Nephron (organoid): ENCODE measurements around the gene AFF3.

ENCODE experiments used
- H3K27ac Mint-ChIP-seq, 3 experiments: 2 replicates each; pipeline ENCODE4 v1.8.0; 2020; ENCODE audit warnings: mixed read lengths in 3 of 3, mild to moderate bottlenecking in 2 of 3, moderate library complexity in 1 of 3
- H3K27me3 Mint-ChIP-seq: 2 replicates; pipeline ENCODE4 v1.8.0; 2021; ENCODE audit warnings: low read depth, mild to moderate bottlenecking, moderate library complexity, mixed read lengths
- H3K36me3 Mint-ChIP-seq: 2 replicates; pipeline ENCODE4 v1.8.0; 2020; ENCODE audit warnings: low read depth, mixed read lengths
- H3K4me1 Mint-ChIP-seq: 2 replicates; pipeline ENCODE4 v1.8.0; 2020; ENCODE audit warnings: mixed read lengths
- H3K4me3 Mint-ChIP-seq, 3 experiments: 2 replicates each; pipeline ENCODE4 v1.8.0; 2020; ENCODE audit warnings: mild to moderate bottlenecking in 3 of 3, mixed read lengths in 3 of 3, moderate library complexity in 2 of 3
- H3K9me3 Mint-ChIP-seq: 2 replicates; pipeline ENCODE4 v1.8.0; 2020; ENCODE audit warnings: mixed read lengths
- TF ChIP-seq, protein P1 (sequence below), 3 experiments: fragments of 200-600 bp; sonication (generic); IDR thresholded peaks; one replicate each; pipeline ENCODE4 v1.5.0; 2021; ENCODE audit warnings: antibody characterized with exemption in 3 of 3; ENCODE audit not compliant: unreplicated experiment in 3 of 3

Gene AFF3

DNA sequence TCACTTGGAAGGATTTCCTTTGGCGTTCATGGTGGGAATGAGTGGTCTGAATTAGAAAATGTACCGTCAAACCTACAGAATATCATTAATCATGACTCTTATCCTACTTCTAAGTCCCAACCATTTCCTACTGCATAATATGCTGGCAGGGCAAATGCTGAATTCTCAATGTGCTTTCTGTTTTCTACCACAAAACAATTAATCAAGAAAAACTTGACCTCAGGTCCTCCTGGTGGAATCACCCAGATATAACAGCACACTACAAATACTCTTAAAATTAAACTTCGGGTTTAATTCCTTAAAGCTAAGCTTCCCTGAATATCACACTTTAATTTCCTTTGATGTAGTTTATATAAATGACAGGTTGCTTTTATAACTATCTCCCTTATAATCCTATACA is 301.6 kb downstream of the AFF3 start:
- Mint-ChIP-seq H3K36me3 (peaks cover 19% of the 10 kb centered on the region), H3K9me3 (no peaks in the 10 kb centered on the region), H3K27ac (peak overlapping the region in 2 of 3 experiments; percentile 44 to 77), H3K4me1 (peaks cover 32% of the 10 kb centered on the region), H3K27me3 (no peaks in the 10 kb centered on the region), H3K4me3 (no peak overlapping the region)
- TF ChIP-seq, protein P1, sequence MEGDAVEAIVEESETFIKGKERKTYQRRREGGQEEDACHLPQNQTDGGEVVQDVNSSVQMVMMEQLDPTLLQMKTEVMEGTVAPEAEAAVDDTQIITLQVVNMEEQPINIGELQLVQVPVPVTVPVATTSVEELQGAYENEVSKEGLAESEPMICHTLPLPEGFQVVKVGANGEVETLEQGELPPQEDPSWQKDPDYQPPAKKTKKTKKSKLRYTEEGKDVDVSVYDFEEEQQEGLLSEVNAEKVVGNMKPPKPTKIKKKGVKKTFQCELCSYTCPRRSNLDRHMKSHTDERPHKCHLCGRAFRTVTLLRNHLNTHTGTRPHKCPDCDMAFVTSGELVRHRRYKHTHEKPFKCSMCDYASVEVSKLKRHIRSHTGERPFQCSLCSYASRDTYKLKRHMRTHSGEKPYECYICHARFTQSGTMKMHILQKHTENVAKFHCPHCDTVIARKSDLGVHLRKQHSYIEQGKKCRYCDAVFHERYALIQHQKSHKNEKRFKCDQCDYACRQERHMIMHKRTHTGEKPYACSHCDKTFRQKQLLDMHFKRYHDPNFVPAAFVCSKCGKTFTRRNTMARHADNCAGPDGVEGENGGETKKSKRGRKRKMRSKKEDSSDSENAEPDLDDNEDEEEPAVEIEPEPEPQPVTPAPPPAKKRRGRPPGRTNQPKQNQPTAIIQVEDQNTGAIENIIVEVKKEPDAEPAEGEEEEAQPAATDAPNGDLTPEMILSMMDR (IDR thresholded peaks at IDR 0.05; ENCODE audit: unreplicated experiment in 3 of 3): no peak

DNA sequence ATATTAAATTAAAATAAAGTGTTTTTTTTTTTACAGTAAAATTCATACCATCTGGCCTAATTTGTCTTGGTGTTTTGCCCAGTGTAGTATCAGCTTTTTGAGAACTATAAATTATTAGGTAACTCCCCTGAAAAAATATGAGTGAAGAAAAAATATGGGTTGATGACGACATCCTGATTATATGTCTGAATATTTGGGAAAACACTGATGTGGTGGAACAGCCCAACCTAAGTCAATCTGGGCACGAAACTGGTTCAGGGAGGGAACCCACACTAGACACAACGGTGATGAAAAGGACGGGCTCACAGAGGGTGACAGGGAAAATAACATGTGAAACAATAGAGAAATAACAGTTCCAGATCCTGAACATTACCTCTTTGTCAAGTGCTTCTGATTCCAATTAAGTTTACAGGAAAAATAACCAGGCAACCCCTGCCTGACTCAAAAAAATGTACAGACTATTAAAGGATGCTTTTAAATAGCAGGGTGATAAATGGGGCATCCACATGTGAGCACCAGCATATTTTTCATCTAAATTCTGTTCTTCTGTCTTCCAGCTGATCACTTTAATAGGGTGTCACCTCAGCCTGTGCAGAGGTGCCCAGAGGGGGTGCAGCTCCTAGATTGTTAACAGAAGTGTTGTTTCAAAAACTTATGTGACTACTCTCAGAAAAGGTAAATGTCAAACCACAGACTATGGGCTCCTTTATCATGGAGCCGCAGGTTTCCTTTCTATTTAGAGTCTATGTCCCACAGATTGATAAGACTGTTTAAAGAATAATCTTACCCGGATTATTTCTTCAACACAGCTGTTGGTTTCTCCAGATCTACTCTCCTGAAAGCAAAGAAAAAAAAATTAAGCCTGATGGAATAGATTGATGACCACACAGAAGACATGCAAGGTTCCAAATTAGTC is 305.4 kb downstream of the AFF3 start:
- no peaks in the 10 kb centered on the region for H3K9me3 Mint-ChIP-seq
- peaks cover 47% of the 10 kb centered on the region for H3K4me1 Mint-ChIP-seq
- H3K4me3 Mint-ChIP-seq: peak overlapping the region in 1 of 3 experiments; percentile 10
- H3K36me3 Mint-ChIP-seq: peaks cover 45% of the 10 kb centered on the region
- H3K27ac Mint-ChIP-seq: peak overlapping the region; percentile 92 to 94 (median 94)
- TF ChIP-seq, protein P1 (IDR thresholded peaks at IDR 0.05; ENCODE audit: unreplicated experiment in 3 of 3): no peak
- no peaks in the 10 kb centered on the region for H3K27me3 Mint-ChIP-seq

DNA sequence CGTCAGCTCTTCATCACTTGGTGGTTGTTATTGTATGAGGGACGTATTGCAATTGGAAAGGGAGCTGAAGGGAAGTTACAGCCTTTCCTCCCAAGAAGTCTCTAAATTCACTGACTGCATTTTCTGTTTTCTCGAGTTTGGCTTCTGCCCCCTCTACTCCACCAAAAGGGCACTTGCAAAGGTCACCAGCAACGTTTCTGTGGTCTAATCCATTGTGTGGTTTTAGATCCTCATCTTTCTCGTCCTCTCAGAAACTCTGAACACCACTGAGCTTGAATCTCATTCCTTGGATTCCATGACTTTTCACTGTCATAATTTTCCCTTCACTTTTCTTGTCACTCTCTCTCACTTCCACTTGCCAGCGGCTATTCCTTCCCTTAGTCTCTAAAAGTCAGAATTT is 308.0 kb downstream of the AFF3 start:
- Mint-ChIP-seq H3K27ac (peak overlapping the region; percentile 42 to 94 (median 66)), H3K27me3 (peaks cover 4% of the 10 kb centered on the region), H3K9me3 (no peaks in the 10 kb centered on the region), H3K4me1 (peaks cover 40% of the 10 kb centered on the region), H3K4me3 (no peak overlapping the region), H3K36me3 (peaks cover 50% of the 10 kb centered on the region)
- TF ChIP-seq, protein P1 (IDR thresholded peaks at IDR 0.05; ENCODE audit: unreplicated experiment in 3 of 3): no peak

DNA sequence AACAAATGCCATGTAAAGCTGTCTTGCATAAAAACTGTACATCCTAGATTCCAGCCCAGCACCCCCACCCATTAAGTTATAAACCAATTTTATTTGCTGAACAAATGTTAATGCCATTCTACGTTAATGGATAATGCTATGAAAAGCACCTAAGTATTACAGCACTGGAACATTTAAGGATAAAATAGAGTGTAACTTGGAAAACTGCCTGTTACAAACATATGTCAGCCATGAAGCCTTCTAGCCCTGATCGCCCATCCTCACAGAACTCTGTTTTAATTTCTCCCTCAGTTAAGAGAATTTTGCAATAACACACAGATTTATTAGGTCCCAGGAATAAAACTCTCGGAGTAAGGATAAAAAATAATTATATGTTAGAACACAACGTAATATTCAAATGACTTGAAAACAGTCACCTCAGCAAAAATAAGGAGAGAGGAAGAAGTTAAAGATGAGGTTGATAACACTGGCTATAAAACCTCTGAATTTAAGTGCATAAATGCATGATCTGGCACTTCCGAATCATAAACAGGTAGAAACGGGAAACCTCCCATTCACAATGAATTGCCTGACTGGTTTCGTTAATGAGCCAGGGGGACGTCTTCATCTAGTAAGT is 308.7 kb downstream of the AFF3 start:
- peaks cover 4% of the 10 kb centered on the region for H3K27me3 Mint-ChIP-seq
- H3K4me3 Mint-ChIP-seq: no peak overlapping the region
- H3K9me3 Mint-ChIP-seq: no peaks in the 10 kb centered on the region
- peaks cover 57% of the 10 kb centered on the region for H3K36me3 Mint-ChIP-seq
- peak overlapping the region; percentile 73 to 94 (median 75) for H3K27ac Mint-ChIP-seq
- TF ChIP-seq, protein P1 (IDR thresholded peaks at IDR 0.05; ENCODE audit: unreplicated experiment in 3 of 3): no peak
- peaks cover 40% of the 10 kb centered on the region for H3K4me1 Mint-ChIP-seq

DNA sequence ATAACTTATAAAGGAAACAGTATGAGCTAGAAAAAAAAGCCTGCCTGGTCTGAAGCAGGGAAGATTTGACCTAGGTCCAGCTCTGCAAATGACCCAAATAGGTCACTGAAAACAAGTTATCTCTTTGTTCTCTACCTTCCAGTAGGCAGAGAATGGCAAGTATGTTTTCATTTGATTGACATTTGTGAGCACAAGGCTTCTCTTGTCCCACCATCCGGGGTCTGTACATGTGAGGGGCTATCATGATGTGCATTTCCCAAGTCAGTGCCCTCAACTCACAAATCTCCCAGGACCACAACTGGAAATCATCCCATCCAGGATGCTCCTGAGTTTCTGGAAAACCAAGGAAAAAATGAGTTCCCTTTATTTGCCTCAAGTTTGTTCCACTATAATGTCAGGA is 309.5 kb downstream of the AFF3 start:
- peaks cover 40% of the 10 kb centered on the region for H3K4me1 Mint-ChIP-seq
- H3K4me3 Mint-ChIP-seq: no peak overlapping the region
- peaks cover 52% of the 10 kb centered on the region for H3K36me3 Mint-ChIP-seq
- peaks cover 4% of the 10 kb centered on the region for H3K27me3 Mint-ChIP-seq
- TF ChIP-seq, protein P1 (IDR thresholded peaks at IDR 0.05; ENCODE audit: unreplicated experiment in 3 of 3): no peak
- peak overlapping the region; percentile 73 to 94 (median 75) for H3K27ac Mint-ChIP-seq
- H3K9me3 Mint-ChIP-seq: no peaks in the 10 kb centered on the region
